Measurements from ENCODE around the gene HSF2BP.
"Not testable (repeated sequence)": the region's sequence is repeated elsewhere in the genome, so short reads cannot be mapped to it uniquely, and the experiment has no call there.

HSF2BP gene

GRCh38 chr21:43687566-43688399, 28.5 kb upstream of the HSF2BP start:
- DNase-seq (ENCODE audit: low read depth): no peak

GRCh38 chr21:43686811-43687565, 27.7 kb upstream of the HSF2BP start:
- no peak for DNase-seq (ENCODE audit: low read depth)

- DNase-seq (ENCODE audit: low read depth): no peak
These were observed 25.1 kb upstream of the HSF2BP start for GRCh38 chr21:43684424-43684823.

GRCh38 chr21:43681650-43682049, 22.4 kb upstream of the HSF2BP start:
- DNase-seq (ENCODE audit: low read depth): no peak

- DNase-seq (ENCODE audit: low read depth): not testable (repeated sequence)
These were observed 21.1 kb upstream of the HSF2BP start for GRCh38 chr21:43680421-43680820.

- no peak for DNase-seq (ENCODE audit: low read depth)
These were observed 20.7 kb upstream of the HSF2BP start for GRCh38 chr21:43679951-43680350.

GRCh38 chr21:43676391-43676790, 17.1 kb upstream of the HSF2BP start:
- DNase-seq (ENCODE audit: low read depth): no peak

- DNase-seq (ENCODE audit: low read depth): no peak
These were observed 16.6 kb upstream of the HSF2BP start for GRCh38 chr21:43675871-43676270.

- no peak for DNase-seq (ENCODE audit: low read depth)
These were observed 10.7 kb upstream of the HSF2BP start for GRCh38 chr21:43669828-43670605.

- DNase-seq (ENCODE audit: low read depth): no peak
These were observed 8.1 kb upstream of the HSF2BP start for GRCh38 chr21:43667191-43667904.

- DNase-seq (ENCODE audit: low read depth): no peak
These were observed 6.6 kb upstream of the HSF2BP start for GRCh38 chr21:43665879-43666278.

GRCh38 chr21:43664358-43664757, 5.1 kb upstream of the HSF2BP start:
- no peak for DNase-seq (ENCODE audit: low read depth)

GRCh38 chr21:43663033-43663432, 3.7 kb upstream of the HSF2BP start:
- no peak for DNase-seq (ENCODE audit: low read depth)

GRCh38 chr21:43662286-43662685, 3.0 kb upstream of the HSF2BP start:
- no peak for DNase-seq (ENCODE audit: low read depth)

- no peak for DNase-seq (ENCODE audit: low read depth)
These were observed 536 bp downstream of the HSF2BP start for GRCh38 chr21:43658769-43659135.

GRCh38 chr21:43658088-43658741, 1.1 kb downstream of the HSF2BP start:
- no peak for DNase-seq (ENCODE audit: low read depth)

- no peak for DNase-seq (ENCODE audit: low read depth)
These were observed 1.8 kb downstream of the HSF2BP start for GRCh38 chr21:43657355-43658087.

- no peak for DNase-seq (ENCODE audit: low read depth)
These were observed 4.3 kb downstream of the HSF2BP start for GRCh38 chr21:43654806-43655489.

GRCh38 chr21:43653626-43654025, 5.7 kb downstream of the HSF2BP start:
- DNase-seq (ENCODE audit: low read depth): no peak

GRCh38 chr21:43652616-43653015, 6.7 kb downstream of the HSF2BP start:
- no peak for DNase-seq (ENCODE audit: low read depth)

Data from activated T-cell treated with anti-CD3 and anti-CD28 coated beads for 48 hours (primary cell).